Mesodermal cell (in vitro differentiated cells): Measurements from ENCODE around the gene FAAH. TPM values are rescaled to one million over a fixed set of nuclear protein-coding genes. Genes with fewer than 3 reads are reported as not detected.
"Not testable (repeated sequence)": the region's sequence is repeated elsewhere in the genome, so short reads cannot be mapped to it uniquely, and the experiment has no call there.

Source experiments
- H3K27ac ChIP-seq: 2 replicates; pipeline ENCODE4 v1.7.0; 2013; ENCODE audit warnings: mild to moderate bottlenecking, low read depth, low read length, moderate library complexity; ENCODE audit not compliant: severe bottlenecking
- H3K36me3 ChIP-seq: 2 replicates; pipeline ENCODE4 v1.7.1; 2013; ENCODE audit warnings: mild to moderate bottlenecking, low read length, moderate library complexity; ENCODE audit not compliant: control insufficient read depth, insufficient read depth
- H3K4me1 ChIP-seq: one replicate; pipeline ENCODE4 v1.7.1; 2013; ENCODE audit warnings: mild to moderate bottlenecking, low read length; ENCODE audit not compliant: insufficient read depth, control insufficient read depth, poor library complexity, severe bottlenecking
- H3K4me3 ChIP-seq: 2 replicates; pipeline ENCODE4 v1.7.0; 2013; ENCODE audit warnings: low read length, control low read depth, mild to moderate bottlenecking; ENCODE audit not compliant: insufficient read depth, poor library complexity, severe bottlenecking; ENCODE audit errors: extremely low read depth
- H3K9me3 ChIP-seq: 2 replicates; pipeline ENCODE4 v1.7.1; 2013; ENCODE audit warnings: mild to moderate bottlenecking, low read length, moderate library complexity; ENCODE audit not compliant: control insufficient read depth
- WGBS, 2 experiments: methylation state at CpG; one replicate each; pipeline ENCODE4 v1.1.5; 2013; ENCODE audit warnings: missing lambda C conversion rate in 2 of 2; ENCODE audit not compliant: insufficient coverage in 2 of 2; 5-methylcytosine and 5-hydroxymethylcytosine counted together
- polyA plus RNA-seq, 2 experiments: library from polyadenylated mRNA; stranded (reverse); fragments of 50-300 nt; gene quantifications; one replicate each; pipeline ENCODE4 v1.2.3, GENCODE V29; 2013

Gene FAAH
- 2.7 TPM for polyA plus RNA-seq (2013, experiment 1 of 2)
- 0.56 TPM for polyA plus RNA-seq (2013, experiment 2 of 2)

GRCh38 chr1:46394108-46394871, at the start of gene FAAH:
Gene FAAH, plus strand, starts transcription at chr1:46394317. Its CDS starts 32 bp downstream, at chr1:46394349.
- H3K4me1 ChIP-seq, result peaks cover 4% of the 10 kb centered on the region
- WGBS, 2 experiments, result 3 to 4% methylated on average over 56 to 65 of the region's 75 CpGs
- H3K4me3 ChIP-seq, result peak within 1 kb of the TSS; percentile 19
- H3K27ac ChIP-seq, result no peak within 1 kb of the TSS
- H3K36me3 ChIP-seq, result no peaks in the 10 kb centered on the region
- H3K9me3 ChIP-seq, result peaks cover 16% of the 10 kb centered on the region

GRCh38 chr1:46344481-46344880, 49.6 kb upstream of the FAAH start:
- 78 to 100% methylated on average over 1 of the region's 3 CpGs for WGBS, 2 experiments
- Histone ChIP-seq H3K4me3 (no peak overlapping the region), H3K27ac (no peak overlapping the region), H3K9me3 (no peaks in the 10 kb centered on the region), H3K36me3 (peaks cover 69% of the 10 kb centered on the region), H3K4me1 (peaks cover 11% of the 10 kb centered on the region)

- Histone ChIP-seq H3K36me3 (peaks cover 77% of the 10 kb centered on the region), H3K4me3 (no peak overlapping the region), H3K27ac (no peak overlapping the region), H3K4me1 (peaks cover 6% of the 10 kb centered on the region), H3K9me3 (no peaks in the 10 kb centered on the region)
Observed at GRCh38 chr1:46345281-46345680, 48.8 kb upstream of the FAAH start.

GRCh38 chr1:46352363-46352762, 41.8 kb upstream of the FAAH start:
- WGBS, 2 experiments, result 85 to 97% methylated on average over 2 of the region's 2 CpGs
- H3K27ac ChIP-seq, result no peak overlapping the region
- H3K4me3 ChIP-seq, result no peak overlapping the region
- H3K36me3 ChIP-seq, result peaks cover 94% of the 10 kb centered on the region
- no peaks in the 10 kb centered on the region for H3K4me1 ChIP-seq
- H3K9me3 ChIP-seq, result no peaks in the 10 kb centered on the region

- not testable (repeated sequence) for H3K4me3 ChIP-seq, H3K9me3 ChIP-seq, H3K4me1 ChIP-seq, H3K27ac ChIP-seq
- peaks cover 83% of the 10 kb centered on the region for H3K36me3 ChIP-seq
- 92 to 98% methylated on average over 4 to 5 of the region's 5 CpGs for WGBS, 2 experiments
Observed at GRCh38 chr1:46355920-46356319, 38.2 kb upstream of the FAAH start.

- WGBS, 2 experiments, result 100% methylated on average over 2 to 3 of the region's 3 CpGs
- H3K36me3 ChIP-seq, result peaks cover 78% of the 10 kb centered on the region
- no peak overlapping the region for H3K4me3 ChIP-seq
- H3K9me3 ChIP-seq, result no peaks in the 10 kb centered on the region
- no peaks in the 10 kb centered on the region for H3K4me1 ChIP-seq
- H3K27ac ChIP-seq, result no peak overlapping the region
Observed at GRCh38 chr1:46362158-46362557, 32.0 kb upstream of the FAAH start.

GRCh38 chr1:46363121-46363520, 31.0 kb upstream of the FAAH start:
- 91 to 95% methylated on average over 5 of the region's 5 CpGs for WGBS, 2 experiments
- Histone ChIP-seq H3K4me3 (no peak overlapping the region), H3K36me3 (peaks cover 77% of the 10 kb centered on the region), H3K9me3 (no peaks in the 10 kb centered on the region), H3K27ac (no peak overlapping the region), H3K4me1 (no peaks in the 10 kb centered on the region)

GRCh38 chr1:46364612-46365011, 29.5 kb upstream of the FAAH start:
- no peaks in the 10 kb centered on the region for H3K4me1 ChIP-seq
- no peak overlapping the region for H3K4me3 ChIP-seq
- H3K36me3 ChIP-seq, result peaks cover 73% of the 10 kb centered on the region
- no peak overlapping the region for H3K27ac ChIP-seq
- no peaks in the 10 kb centered on the region for H3K9me3 ChIP-seq
- 98 to 100% methylated on average over 1 to 5 of the region's 5 CpGs for WGBS, 2 experiments

GRCh38 chr1:46365796-46366195, 28.3 kb upstream of the FAAH start:
- H3K9me3 ChIP-seq, H3K27ac ChIP-seq, H3K4me3 ChIP-seq, H3K4me1 ChIP-seq: not testable (repeated sequence)
- peaks cover 67% of the 10 kb centered on the region for H3K36me3 ChIP-seq
- 100% methylated on average over 2 to 6 of the region's 8 CpGs for WGBS, 2 experiments

- WGBS, 2 experiments, result 100% methylated on average over 2 to 3 of the region's 3 CpGs
- H3K4me3 ChIP-seq, result no peak overlapping the region
- H3K9me3 ChIP-seq, result no peaks in the 10 kb centered on the region
- H3K27ac ChIP-seq, result no peak overlapping the region
- peaks cover 54% of the 10 kb centered on the region for H3K36me3 ChIP-seq
- no peaks in the 10 kb centered on the region for H3K4me1 ChIP-seq
Observed at GRCh38 chr1:46367072-46367471, 27.0 kb upstream of the FAAH start.

- not testable (repeated sequence) for H3K4me3 ChIP-seq
- 98% methylated on average over 8 of the region's 8 CpGs for WGBS, 2 experiments
Observed at GRCh38 chr1:46367701-46368100, 26.4 kb upstream of the FAAH start.

More at GRCh38 chr1:46367701-46368100, 26.4 kb upstream of the FAAH start:
- H3K9me3 ChIP-seq, H3K27ac ChIP-seq, H3K4me1 ChIP-seq: not testable (repeated sequence)
- H3K36me3 ChIP-seq, result peaks cover 47% of the 10 kb centered on the region
